Stimulated activated CD8-positive, alpha-beta memory T cell treated with anti-CD3 and anti-CD28 coated beads, Interleukin-2, amount 100 ng/mL, for 48 hours (primary cell): ENCODE data around the gene KIR3DL2.
A peak's percentile ranks its signal among the peaks of the same experiment; 100 is the strongest.
"Not testable (repeated sequence)": the region's sequence is repeated elsewhere in the genome, so short reads cannot be mapped to it uniquely, and the experiment has no call there.

ENCODE experiments used
- DNase-seq, 2 donors: peaks; one replicate each; pipeline ENCODE4 v3.0.0-alpha.2; 2020; ENCODE audit warnings: low read depth in 2 of 2

KIR3DL2 gene

GRCh38 chr19:54871696-54872095, 21.5 kb downstream of the KIR3DL2 start:
- DNase-seq, result no peak

DNA sequence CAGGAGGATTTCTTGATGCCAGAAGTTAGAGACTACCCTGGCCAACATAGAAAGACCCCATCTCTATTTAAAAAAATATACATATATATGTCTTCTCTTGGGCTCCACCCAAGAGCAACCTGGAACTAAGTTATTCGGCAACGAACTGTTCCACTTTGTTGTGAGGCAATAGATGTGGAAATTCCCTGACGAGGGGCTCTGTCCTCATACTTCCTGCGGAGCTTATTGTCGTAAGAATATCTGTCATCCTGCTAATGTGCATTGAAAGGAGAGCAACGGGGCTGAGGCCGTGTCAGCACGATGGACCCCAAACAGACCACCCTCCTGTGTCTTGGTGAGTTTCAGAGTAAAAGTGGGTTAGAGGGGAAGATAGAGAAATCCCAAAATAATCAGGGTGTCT, 23.7 kb downstream of the KIR3DL2 start, which contains the start of gene FCAR:
Gene FCAR, plus strand, starts transcription at position 246 of the 400 bp plus-strand sequence. Its CDS starts 55 bp downstream, at position 301.
- DNase-seq, result no peak

DNA sequence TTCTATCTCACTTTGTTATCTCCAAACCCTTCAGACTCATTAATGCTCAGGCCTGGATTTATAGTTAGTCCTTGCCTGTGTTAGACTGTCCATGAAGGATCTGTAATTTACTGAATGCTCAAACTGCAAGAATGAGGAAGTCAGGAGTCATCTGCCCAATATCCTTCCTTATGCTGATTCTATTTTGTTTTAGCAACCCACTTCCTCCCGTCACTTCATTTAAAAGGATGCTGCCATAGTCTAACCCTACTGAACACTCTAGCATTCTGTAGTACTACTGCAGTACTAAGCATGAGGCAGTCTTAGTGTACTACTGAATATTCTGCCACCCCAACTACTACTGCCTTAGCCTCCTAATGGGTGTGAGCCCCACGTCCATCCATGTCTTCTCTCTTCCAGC, 25.3 kb downstream of the KIR3DL2 start:
- DNase-seq, result no peak

DNA sequence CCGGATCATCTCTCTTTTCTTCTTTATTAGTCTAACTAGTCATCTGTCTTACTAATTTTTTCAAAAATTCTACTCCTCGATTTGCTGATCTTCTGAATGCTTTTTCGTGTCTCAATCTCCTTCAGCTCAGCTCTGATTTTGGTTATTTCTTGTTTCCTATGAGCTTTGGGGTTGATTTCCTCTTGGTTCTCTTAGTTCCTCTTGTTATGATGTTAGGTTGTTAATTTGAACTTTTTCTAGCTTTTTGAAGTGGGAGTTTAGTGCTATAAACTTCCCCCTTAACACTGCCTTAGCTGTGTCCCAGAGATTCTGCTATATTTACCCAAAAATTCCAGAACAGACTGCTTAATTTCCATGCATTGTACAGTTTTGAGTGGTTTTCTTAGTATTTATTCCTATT, 27.2 kb downstream of the KIR3DL2 start:
- DNase-seq, result no peak

GRCh38 chr19:54881884-54882283, 31.6 kb downstream of the KIR3DL2 start:
- no peak for DNase-seq

DNA sequence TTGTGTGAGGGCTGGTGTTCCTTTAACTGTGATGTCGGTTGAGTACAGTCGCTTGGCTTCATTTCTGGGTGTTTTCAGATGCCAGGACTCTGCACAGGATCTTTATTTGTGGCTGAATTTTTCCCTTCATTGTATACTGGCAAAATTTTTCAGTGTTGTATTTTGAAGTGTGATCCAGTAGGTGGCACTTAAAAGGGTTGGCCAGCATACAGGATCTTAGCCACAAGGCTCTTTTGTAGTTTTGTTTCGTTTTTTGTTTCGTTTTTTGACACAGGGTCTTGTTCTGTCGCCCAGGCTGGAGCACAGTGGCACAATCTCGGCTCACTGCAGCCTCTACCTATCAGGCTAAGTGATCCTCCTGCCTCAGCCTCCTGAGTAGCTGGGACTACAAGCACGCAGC, 32.5 kb downstream of the KIR3DL2 start:
- DNase-seq, result no peak

DNA sequence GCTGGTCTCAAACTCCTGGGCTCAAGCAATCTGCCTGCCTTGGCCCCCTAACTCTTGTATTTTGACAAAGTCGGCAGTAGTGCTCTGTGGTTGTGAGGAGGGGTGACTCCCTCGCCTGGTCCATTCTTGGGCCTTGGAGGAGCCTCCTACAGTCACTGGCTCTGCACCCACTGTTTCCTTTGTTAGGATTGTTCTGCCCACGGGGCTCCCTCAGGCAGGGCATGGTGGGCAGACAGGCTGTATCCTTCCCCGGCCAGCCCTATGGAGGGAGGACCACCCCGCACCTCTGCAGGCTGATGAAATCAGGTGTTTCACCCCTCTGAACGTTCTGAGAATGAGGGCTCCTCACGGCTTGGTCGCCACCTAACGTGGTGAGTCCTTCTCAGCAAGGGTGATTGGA, 33.0 kb downstream of the KIR3DL2 start:
- no peak for DNase-seq

- DNase-seq, result no peak
Observed at GRCh38 chr19:54888239-54888638, 38.0 kb downstream of the KIR3DL2 start.

DNA sequence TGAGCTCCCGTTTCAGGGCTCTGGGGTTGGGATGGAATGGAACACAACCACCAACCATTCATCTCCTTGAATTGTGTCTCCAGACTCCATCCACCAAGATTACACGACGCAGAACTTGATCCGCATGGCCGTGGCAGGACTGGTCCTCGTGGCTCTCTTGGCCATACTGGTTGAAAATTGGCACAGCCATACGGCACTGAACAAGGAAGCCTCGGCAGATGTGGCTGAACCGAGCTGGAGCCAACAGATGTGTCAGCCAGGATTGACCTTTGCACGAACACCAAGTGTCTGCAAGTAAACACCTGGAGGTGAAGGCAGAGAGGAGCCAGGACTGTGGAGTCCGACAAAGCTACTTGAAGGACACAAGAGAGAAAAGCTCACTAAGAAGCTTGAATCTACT, 39.3 kb downstream of the KIR3DL2 start:
- no peak for DNase-seq

DNA sequence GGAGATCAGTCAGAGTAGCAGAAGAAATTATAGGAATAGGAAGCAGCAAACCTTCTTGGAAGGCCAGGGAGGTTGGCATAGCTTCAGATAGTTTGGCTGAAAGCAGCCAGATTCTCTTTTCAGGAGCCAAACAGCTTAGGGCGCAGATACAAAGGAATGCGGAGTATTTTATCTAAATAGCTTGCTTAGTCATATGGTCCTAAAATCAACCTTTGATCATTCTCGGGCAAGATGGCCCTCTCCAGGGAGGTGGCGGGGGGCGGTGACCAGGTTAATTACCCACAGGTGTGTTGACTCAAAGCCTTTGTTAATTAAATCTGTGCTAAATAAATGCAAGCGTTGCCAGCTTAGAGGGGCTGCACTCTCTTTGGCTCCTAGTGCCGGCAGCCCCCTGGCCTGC, 43.2 kb downstream of the KIR3DL2 start:
- DNase-seq, result no peak

DNA sequence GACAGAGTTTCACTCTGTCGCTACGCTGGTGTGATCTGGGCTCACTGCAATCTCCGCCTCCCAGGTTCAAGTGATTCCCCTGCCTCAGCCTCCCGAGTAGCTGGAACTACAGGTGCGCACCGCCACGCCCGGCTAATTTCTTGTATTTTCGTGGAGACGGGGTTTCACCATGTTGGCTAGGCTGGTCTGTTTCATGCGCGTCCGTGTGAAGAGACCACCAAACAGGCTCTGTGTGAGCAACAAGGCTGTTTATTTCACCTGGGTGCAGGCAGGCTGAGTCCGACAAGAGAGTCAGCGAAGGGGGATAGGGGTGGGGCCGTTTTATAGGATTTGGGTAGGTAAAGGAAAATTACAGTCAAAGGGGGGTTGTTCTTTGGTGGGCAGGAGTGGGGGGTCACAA, 43.9 kb downstream of the KIR3DL2 start:
- not testable (repeated sequence) for DNase-seq

DNA sequence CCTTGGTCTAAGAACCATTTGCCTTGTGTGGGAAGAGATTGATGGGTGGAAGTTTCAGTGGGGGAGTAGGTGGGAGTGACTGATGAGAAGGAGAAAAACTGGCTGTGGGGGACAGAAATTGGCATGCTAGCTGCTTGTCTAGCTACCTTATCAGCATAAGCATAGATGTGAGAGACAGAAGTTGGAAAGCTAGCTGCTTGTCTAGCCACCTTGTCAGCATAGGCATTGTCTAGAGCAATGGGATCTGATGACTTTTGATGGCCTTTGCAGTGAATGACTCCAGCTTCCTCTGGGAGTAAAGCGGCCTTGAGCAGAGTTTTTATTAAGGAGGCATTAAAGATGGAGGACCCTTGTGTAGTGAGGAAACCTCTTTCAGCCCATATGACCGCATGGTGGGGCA, 45.8 kb downstream of the KIR3DL2 start:
- DNase-seq, result no peak

DNA sequence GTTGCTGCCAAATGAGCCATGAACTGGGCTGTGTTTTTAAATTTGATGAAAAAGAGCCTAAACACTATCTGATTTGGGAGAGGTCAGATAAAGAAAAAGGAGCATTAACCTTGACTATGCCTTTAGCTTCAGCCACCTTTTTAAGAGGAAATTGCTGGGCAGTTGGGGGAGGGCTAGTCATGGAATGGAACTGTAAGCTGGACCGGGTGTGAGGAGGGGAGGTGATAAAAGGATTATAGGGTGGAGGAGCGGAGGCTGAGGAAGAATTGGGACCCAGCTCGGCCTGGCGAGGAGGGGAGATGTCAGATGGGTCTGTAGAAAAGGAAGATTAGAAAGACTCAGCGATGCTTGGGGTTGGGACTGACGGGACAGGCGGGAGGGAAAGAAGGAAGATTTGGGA, 48.4 kb downstream of the KIR3DL2 start:
- not testable (repeated sequence) for DNase-seq

- DNase-seq, result not testable (repeated sequence)
Observed at GRCh38 chr19:54899646-54900045, 49.4 kb downstream of the KIR3DL2 start.

DNA sequence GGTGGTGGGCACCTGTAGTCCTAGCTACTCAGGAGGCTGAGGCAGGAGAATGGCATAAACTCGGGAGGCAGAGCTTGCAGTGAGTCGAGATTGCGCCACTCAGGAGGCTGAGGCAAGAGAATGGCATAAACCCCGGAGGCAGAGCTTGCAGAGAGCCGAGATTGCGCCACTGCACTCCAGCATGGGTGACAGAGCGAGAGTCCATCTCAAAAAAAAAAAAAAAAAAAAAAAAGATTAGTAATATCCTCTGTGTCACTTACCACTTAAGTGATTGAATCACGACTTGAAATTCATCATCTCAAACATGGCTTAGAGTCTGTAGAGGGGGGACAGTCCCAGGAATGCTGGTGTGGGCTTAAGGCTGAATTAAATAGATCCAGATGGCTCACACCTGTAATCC, 50.9 kb downstream of the KIR3DL2 start:
- DNase-seq, result not testable (repeated sequence)

DNA sequence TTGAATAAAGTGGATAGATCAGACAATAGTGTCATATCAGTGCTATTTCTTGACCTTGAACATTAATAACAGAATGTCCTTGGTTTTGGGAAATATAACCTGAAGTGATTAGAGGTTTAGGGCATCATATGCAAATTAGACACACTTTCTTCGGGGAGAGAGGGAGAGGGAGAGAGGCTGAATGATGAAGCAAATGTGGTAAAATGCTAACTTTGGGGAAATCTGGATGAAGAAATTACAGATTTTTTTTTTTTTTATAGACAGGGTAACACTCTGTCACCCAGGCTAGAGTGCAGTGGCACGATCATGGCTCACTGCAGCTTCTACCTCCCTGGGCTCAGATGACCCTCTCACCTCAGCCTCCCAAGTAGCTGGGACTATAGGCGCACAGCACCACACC, 51.8 kb downstream of the KIR3DL2 start:
- no peak for DNase-seq

DNA sequence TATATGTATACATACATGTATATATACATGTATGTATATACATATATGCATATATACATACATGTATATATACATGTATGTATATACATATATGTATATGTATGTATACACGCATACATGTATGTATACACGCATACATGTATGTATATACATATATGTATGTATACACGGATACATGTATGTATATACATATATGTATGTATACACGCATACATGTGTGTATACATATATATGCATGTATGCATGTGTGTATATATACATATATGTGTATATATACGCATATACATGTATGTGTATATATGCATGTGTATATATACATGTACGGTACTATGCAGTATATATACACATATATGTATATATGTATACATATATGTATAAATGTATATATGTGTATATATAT, 53.1 kb downstream of the KIR3DL2 start:
- DNase-seq, result no peak

GRCh38 chr19:54904261-54904660, 54.0 kb downstream of the KIR3DL2 start:
- DNase-seq, result not testable (repeated sequence)

GRCh38 chr19:54905421-54905802, 55.2 kb downstream of the KIR3DL2 start:
- DNase-seq, result no peak

DNA sequence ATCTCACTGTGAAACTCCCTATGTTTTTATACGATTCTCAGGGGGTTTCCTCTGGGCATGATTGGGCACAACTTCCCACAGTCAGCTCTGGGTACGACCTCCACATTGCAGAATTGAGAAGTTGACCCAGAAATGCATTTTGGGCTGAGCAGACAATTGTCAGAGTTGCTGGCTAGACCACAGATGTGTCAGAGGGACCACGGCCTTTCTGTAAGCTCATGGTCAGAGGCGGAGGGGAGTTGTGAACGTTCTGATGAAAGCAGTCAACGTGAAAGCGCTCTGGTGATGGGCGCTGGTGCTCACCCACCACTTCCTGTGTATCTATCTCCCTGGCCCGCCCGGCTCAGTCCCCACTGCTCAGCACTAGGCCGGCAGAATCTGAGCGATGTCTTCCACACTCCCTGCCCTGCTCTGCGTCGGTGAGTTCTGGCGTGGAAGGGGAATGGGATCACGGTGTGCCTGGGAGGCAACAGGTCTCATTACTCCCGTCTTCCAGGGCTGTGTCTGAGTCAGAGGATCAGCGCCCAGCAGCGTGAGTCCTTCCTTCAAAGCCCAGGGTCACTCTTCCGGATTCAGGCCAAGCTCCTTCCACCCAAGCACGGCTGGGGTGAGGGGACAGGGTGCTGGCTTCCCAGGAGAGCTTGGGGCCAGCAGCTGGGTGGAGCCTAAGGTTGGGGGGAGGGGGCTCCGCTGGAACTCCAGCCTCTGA, 55.7 kb downstream of the KIR3DL2 start, which contains the start of gene NCR1:
Gene NCR1, plus strand, starts transcription at position 346 of the 709 bp plus-strand sequence. Its CDS starts 40 bp downstream, at position 386.
- peak; percentile 4 to 5 for DNase-seq

GRCh38 chr19:54906819-54907218, 56.6 kb downstream of the KIR3DL2 start:
- no peak for DNase-seq

- not testable (repeated sequence) for DNase-seq
Observed at GRCh38 chr19:54907899-54908298, 57.7 kb downstream of the KIR3DL2 start.
